T-helper 1 cell treated with Interleukin-12 subunit alpha and Interleukin-12 subunit beta and Interleukin-4 antibody, amounts not matched to agents 30 ng/mL and 1 ng/mL, for 36 hours (primary cell): ENCODE data around the gene ARFGAP3. TPM values are rescaled to one million over a fixed set of nuclear protein-coding genes. Genes with fewer than 3 reads are reported as not detected.
"Not testable (repeated sequence)": the region's sequence is repeated elsewhere in the genome, so short reads cannot be mapped to it uniquely, and the experiment has no call there.

Source experiments
- intact Hi-C: fragments of 100-400 bp; cut with micrococcal nuclease; formaldehyde crosslinking; loops from one replicate; pipeline ENCODE4 v1.15.1; 2024
- total RNA-seq: library from RNA; stranded (reverse); gene quantifications from 2 replicates; pipeline ENCODE4 v1.2.3, GENCODE V29; 2022

Gene ARFGAP3
- total RNA-seq, 1 donor from 2014 or later, result 38.5 TPM

DNA sequence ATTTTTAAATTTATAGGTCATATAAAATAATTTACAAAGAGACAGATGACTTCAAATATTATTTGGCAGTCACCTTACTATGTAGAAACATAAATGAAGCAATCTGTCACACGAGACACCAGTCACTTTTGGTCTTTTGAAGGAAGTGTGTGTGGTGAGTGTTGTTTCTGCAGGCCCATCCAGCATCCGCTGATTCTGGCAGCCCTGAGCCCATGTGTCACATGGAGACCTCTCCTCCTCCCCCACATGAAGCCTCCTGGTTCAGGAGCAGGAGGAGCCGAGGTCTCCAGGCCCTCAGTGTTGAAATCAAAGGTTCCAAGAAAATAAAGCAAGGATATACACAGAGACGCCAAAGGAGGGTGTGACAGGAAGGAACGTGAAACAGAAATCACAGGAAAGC, 60.1 kb downstream of the ARFGAP3 start:
- intact Hi-C loops, result no loop called here

DNA sequence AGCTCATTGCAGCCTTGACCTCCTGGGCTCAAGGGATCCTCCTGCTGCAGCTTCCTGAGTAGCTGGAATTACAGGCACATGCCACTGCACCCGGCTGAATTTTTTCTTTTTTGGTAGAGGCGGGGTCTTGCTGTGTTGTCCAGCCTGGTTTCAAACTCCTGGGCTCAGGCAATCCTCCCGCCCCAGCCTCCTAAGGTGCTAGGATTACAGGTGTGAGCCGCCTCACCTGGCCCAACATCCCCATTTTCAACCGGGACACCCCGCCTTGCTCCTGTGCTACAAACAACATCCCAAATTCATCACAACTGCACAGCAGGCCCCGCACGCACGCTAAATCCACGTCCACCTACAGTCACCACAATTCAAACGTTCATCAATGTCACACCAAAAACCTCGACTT, 61.0 kb downstream of the ARFGAP3 start:
- intact Hi-C loops, result no loop called here

DNA sequence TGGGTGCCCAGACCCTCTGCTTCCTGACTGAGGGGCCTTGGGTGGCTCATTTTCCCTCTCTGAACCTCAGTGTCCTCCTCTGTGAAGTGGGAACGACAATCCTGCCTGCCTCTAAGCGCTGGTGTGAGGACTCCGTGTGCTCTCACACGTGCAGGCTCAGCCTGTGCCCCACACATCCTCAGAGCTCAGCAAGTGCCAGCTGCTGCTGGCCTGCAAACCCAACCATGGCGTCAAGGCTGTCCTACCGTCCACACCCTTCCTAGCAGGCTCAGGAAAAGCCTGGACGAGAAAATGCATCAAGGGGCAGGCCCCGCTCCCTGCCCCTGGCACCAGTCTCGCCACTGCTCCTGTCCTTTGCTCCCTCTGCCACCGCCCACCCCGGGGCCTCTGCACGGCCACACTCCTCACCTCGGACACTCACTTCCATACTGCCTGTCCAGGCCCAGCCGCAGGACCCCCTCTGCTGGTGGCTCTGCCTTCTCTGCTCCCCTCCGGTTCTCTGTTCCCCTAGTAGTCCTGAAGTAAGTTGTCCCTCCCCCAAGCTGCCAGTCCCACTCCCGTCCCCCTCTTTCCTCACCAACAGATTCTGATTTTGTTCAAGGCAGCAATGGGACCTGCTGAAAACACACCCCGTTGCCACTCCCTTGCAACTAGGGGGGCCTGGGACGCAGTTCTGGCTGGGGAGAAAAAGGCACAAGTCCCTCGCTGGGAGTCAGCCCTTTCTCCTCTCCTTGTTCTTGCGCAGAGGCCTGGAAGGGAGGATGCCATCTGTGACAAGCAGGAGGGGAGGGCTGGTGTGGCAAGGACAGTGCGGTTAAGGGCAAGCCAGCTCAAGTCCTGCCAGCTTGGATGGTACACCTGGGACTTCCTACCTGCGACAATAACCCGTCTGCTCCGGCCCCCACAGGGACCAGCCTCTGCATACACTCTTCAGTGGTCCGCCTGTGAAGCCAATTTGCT, 62.2 kb downstream of the ARFGAP3 start:
- intact Hi-C loops, result no loop called here

DNA sequence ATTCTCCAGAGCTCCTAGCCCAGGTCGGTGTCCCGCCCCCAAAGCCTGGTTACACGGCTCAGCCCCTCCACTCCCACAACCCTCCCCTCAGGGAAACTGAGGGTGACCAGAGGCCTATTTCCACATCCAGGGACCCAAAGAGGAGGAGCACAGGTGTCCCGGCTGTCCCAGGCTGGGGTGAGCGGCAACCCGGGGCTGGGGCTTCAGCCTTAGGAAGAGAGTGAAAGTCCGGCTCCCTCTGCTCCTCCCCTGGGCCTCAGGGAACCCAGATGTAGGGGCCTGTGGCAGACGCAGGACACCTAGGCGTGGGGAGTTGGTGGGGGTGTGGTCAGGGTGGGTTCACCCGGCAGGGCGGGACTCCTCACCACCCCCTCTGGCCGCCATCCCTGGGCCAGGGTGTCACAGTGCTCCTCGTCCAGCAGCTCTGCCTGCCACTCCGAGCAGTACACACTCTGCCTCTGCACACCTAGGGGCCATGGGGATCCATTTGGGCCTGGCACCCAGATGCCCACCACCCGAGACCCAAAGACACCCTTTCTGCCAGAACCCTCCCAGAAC, 63.1 kb downstream of the ARFGAP3 start:
- intact Hi-C loops, result no loop called here

GRCh38 chr22:42792909-42793847, 63.9 kb downstream of the ARFGAP3 start:
- intact Hi-C loops, result no loop called here

GRCh38 chr22:42792453-42792908, 64.6 kb downstream of the ARFGAP3 start:
- intact Hi-C loops, result no loop called here

DNA sequence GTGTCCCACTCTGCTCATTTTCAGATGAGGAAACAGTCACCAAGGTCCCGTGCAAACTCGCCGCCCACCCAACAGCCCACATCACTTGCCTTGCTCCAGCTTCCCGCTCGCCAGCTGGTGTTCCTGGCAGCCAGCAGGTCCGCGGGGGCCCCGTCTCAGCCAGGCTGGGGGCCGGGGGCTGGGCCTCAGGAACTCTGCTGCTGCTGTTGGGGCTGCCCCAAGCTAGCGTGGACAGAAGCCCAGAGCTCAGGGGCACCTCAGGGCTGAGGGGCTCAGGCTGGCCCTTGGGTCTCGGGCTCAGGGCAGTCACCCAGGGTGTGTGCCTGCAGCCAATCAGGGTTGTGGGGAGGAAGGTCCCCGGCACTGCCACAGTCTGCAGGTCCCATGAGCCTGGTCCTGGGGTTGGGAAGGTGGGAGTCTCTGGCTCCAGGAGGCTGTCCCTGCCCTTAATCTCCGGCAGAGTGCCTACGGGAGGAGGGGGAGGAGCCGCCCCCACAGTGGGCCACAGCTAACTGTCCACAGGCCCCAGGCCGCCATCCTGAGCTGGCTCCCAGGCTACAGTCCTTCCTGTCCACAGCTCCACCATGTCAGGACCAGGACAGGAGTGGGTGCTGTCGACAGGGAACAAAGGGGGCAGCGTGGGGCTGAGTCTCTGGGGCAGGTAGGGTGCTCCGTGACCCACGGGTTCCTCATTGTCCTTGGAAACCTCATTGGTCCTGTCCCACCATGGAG, 65.2 kb downstream of the ARFGAP3 start:
- intact Hi-C loops, result no loop called here

DNA sequence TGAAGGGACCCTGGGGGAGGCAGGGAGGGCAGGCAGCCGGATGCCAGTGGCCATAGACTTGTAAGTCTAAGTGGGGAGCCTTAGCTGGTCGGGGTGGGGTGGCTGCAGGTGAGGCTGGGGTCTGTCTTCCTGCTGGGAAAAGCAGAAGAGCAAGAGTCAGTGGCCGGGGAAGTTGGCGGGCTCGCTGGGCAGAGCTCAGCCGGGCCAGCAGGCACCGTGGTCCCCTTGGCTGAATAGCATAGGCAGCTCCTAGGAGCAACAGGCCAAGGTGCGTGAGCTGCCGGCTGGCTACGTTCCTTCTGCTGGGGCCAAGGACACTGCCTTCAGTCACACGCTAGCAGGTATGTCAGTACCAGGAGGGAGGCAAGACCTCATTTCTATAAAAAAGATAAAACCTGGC, 68.6 kb downstream of the ARFGAP3 start:
- intact Hi-C loops, result no loop called here

GRCh38 chr22:42788021-42788420, 69.1 kb downstream of the ARFGAP3 start:
- intact Hi-C loops, result no loop called here

DNA sequence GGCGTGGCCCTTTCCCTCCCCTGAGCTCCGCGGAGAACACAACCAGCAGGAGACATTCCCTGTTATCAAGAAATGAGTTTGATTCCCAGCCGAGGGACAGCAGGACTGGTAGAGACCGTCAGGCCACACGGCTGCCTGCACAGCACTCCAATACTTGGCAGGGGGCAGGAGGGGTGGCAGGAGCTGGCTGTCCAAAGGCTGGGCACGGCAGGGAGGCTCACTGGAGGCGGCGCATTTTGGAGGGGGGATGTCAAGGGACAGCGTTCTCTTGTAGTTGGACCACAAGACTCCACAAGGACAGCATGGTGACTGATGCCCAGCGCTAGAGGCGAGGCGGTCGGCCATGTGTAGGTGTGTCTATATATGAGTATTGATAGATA, 69.7 kb downstream of the ARFGAP3 start:
- intact Hi-C loops, result no loop called here

DNA sequence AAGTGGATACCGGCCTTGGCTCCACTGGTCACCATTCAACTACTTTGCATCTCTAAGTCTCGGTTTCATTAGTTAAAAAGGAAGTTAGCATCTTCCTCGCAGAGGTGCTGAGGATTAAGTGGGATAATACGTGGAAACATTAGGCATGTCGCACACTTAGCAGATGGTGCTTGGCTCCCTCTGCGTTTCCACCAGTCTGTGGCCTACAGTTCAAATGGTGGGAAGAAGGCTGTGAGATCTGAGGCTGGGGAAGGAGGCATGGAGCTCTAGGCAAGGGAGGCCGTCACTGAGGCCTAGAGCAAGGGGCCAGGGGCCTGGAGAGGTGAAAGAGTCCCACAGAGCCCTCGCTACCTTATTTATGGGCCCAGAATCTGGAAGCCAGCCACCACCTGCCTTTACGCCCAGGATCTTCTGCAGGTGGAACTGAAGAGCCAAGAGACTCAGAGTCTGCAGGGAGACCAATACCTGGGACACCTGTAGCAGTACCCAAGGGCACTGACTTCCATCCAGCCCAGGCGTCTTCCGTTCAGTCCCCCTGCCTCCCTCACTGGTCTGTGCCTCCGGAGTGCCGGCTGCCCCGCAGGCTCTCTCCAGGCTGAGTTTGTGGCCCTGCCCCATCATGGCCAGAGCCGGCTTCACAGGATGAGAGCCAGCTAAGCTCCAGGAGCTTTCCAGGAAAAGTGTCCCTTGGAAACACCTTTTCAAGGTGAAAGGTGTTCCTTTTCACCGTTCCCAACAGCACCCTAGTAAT, 70.3 kb downstream of the ARFGAP3 start:
- intact Hi-C loops, result no loop called here

DNA sequence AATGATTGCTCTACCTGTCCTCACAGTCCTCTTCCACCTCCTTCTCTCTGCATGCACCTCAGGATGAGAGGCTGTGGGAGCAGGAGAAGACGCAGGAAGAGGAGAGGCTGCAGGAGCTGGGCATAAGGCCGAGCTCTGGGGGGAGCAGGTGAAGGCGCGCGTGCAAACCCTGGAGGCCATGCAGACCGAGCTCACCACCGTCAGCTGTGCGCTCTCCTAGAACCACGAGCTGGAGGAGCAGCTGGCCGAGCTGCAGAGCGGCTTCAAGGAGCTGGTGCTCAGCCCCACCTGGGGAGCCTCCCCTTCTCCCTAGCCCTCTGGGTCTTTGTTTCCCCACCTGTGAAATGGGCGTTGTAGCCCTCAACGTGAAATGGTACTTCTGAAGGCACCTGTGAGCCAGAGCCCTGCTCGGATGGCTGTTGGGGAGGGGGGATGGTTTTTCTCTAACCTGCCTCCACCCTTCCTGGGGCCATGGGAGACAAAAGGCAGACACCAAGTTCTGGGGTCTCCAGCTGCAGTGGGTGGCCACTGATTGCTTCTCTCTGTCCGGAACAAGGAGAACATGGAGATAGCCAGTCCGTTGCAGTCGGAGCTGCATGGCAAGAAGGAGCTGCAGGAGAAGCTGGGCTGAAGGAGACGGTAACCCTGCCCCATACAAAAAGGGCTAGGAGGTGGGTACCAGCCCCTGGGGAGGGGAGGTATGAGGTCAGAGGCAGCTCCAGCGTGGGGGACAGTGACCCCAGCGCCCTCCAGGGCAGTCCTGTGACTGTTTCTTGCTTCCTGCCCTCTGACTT, 71.2 kb downstream of the ARFGAP3 start:
- intact Hi-C loops, result no loop called here

GRCh38 chr22:42782306-42782705, 74.8 kb downstream of the ARFGAP3 start:
- intact Hi-C loops, result not testable (repeated sequence)

DNA sequence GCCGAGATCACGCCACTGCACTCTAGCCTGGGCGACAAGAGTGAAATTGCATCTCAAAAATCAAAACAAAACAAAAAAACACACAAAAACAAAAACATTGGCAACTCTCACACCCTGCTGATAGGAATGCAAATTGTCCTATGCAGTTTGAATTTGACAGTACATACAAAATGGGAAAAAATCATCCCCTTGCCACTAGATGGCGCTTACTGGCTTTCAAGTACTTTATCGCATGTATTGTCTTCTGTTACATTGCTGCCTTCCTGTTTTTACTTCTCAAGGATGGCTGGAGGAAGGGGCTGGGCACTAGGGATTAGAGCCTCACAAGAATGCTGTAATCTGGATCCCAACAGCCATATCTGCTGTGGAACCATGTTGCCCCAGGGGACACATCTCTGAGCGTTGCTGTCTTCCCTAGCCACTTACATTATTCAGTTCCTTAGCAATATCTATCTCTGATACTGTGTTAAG, 77.0 kb downstream of the ARFGAP3 start:
- intact Hi-C loops, result loop anchor here (1.0 kb wide), 4 partner anchors 40 to 280 kb away; no protein-coding TSS in a partner anchor

DNA sequence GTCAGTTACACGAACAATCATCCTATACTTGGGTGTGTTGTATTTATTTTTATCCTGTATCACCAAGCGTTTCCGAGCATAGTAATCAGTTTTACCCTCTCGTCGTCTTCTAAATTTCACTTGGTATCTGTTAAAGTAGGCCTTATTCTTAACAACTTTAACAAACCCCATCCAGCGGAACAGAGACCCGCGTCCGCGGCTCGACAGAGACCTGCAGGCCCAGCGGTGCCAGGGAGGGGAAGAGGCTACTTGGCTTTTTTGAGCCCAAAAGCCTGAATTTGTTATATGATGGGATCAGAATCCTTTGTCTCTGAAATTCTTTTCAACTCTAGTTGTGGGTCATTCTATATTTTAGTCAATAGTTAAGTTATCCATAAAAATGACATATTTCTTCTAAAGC, 79.9 kb downstream of the ARFGAP3 start:
- intact Hi-C loops, result no loop called here

- intact Hi-C loops, result no loop called here
These were observed 83.9 kb downstream of the ARFGAP3 start for GRCh38 chr22:42773167-42773566.

GRCh38 chr22:42772647-42773046, 84.4 kb downstream of the ARFGAP3 start:
- intact Hi-C loops, result no loop called here

DNA sequence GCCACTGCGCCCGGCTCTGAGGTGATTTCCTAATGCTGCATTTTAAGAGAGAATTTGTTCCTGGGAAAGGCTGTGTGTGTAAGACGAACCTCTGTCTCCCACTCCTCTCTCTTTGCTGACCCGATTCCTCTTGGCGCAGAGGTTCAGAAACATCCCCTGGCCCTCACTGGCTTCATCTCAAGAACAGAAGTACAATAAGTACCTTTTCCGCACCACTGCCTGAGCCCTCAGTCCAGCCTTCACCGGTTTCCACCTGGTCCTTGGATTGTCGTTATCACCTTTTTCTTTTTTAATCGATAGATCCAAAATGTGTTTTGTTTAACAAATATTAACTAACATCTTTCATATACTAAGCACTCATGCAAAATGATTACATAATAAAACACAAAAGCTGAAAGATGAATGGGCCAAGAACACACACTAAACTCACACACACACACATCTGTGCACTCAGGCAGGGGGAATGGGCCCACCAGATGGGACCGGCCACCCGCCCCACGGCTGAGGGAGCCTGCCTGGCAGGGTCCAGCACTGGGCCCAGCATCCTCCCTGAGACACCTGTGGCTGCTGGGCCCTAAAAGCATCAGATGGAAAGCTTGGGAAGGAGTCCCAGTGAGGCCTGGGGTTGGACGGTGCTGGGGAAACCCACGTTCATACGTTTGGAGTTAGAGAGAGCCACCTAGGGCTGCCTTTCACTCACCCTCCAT, 86.0 kb downstream of the ARFGAP3 start:
- intact Hi-C loops, result no loop called here

- intact Hi-C loops, result no loop called here
These were observed 86.7 kb downstream of the ARFGAP3 start for GRCh38 chr22:42770448-42770726.
